SKM-1 treated with dmso at 0.1 percent for 144 hours (cell line): ENCODE data around the gene TAGAP.
A peak's percentile ranks its signal among the peaks of the same experiment; 100 is the strongest.
"Not testable (repeated sequence)": the region's sequence is repeated elsewhere in the genome, so short reads cannot be mapped to it uniquely, and the experiment has no call there.

ENCODE experiments used
- DNase-seq: peaks from one replicate; lab custom pipeline; 2025; ENCODE audit not compliant: unreplicated experiment; lab: John Stamatoyannopoulos, UW

The TAGAP gene

DNA sequence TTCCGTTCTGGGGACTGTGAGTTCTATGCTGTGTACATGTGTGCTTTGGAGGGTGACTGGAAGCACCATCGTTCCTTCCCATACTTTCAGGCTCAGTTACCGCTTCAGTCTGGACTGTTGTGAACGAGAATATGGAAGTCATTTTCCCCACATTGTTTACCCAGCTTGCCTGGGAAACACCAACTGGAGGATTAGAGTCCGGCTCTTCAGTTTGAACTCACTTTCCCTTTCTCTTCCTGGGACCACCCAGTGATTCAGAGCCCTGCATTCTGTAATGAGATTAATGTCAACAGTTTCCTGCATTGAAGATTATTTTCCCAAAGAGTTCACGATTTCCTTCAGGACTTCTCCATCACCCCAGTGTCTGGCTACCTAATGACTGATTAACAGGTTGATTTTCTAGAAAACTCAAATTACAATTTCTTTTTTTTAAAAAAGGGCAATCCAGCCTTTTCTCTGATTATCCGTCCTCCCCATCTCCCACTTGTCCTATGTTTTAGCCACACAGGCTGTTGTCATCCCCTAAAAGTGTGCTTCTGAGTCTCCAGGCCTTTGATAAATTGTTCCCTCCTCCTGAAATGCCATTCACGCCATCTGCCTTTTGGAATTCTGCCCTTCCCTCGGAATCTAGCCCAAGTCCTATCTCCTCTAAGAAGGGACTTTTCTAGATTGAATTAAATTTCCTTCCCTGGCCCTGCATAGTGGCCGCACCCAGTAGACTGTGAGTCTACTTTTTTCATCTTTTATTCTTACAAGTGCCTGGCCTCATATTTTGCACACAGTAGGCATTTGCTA lies 3.3 kb upstream of the TAGAP start:
- no peak for DNase-seq

DNA sequence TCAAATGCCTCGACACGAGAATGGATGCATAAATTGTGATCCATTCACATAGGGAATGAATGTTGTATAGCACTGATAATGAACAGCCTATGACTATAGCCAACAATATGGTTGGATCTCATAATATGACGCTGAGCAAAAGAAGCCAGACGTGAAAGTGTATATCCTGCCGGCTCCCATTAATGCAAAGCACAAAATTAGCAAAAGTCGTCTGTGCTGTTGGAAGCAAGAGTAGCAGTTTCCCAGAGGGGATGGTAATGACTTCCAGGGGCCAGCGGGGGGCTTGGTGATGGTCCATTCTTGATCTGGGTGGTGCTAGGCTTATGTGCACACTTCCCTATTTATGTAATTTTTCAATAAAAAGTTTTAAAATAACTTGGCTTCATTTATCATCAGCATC lies 1.0 kb upstream of the TAGAP start:
- DNase-seq, result no peak

DNA sequence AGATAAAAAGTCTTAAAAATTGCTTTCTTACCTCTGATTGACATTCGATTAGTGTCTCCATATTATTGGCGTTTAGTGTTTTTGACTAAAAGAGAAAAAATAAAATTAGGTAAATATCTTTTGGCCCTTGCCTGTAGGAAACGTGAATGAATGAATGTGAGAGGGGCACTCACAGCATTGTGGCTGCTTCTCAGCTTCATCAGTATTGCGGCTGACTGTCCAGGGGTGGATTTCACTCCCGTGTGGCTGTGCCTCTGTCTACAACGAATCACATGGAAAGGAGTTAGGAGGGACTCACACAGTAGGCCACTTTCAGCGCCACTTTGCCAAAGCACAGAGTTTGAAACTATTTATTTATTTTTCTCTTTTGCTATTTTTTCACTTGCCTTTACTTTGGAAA lies 844 bp downstream of the TAGAP start:
- DNase-seq, result no peak

DNA sequence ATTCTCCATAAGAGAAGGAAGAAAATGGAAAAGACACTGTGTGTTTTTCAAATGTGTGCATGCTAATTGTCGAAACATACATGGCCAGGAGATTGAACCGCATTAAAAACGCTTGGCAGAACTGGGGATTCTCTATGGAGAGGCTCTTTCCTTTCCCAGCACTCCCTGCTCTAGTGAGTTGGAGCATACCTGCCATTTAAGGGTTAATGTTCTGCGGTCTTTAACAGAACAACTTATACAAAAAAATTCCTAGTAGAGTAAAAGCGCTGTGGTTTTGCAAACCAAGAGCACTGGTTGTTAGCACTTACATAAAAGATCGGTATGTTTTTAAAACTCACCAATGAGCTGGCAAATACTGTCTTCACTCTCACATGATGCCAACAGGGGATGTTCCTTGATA lies 1.5 kb downstream of the TAGAP start:
- DNase-seq, result no peak

DNA sequence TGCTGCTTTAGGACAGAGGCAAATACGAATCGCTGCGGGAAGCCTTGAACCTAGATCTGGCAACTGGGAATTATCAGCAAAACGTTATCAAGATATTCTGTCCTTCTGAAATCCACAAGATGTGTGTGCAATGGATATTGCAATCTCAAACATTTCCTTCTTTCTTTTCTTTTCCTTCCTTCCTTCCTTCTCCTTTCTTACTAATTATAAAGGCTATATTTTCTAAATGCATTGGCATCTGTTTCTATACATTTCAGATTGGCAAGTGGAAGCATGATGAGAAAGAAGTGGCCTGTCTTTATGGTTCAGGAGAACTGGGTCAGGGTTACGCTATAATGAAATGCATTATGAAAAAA lies 2.0 kb downstream of the TAGAP start:
- DNase-seq, result no peak

DNA sequence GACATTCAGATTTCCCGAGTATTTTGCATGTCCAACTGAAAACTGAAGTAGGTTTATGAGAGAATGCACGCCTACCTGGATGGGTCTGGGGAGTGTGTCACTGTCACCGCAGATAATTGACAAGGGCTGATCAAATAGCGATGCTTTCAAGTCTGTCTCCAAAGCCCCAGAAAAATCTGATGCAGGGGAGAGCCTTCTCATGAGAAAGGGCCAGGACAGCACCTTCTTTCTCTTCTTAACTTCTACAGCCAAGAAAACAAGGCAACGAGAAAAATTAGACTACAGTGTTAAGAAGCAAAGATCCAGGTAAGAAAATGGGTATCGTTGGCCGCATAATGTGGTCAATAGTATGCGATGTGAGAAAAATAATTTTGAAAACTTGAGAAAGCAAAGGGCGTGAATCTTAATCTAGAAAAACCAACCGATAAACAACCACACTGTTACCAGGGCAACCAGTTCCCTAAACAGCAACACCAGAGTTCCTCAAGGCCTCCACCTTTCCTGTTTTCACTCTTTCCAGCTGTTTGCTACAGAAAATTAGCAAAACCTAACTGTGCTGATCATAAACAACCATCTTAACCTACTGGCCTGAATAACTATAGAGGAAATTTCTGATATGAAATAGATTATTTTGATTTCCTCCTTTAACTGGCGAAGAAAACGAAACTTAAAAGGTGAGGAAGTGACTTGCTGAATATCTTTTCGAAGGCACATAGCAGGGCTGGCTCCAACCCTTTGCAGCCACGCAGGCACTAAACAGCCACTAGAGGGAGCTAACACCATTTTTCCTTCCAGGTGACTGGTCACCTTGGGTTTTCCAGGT lies 2.6 kb downstream of the TAGAP start:
- DNase-seq, result peak; percentile 84

DNA sequence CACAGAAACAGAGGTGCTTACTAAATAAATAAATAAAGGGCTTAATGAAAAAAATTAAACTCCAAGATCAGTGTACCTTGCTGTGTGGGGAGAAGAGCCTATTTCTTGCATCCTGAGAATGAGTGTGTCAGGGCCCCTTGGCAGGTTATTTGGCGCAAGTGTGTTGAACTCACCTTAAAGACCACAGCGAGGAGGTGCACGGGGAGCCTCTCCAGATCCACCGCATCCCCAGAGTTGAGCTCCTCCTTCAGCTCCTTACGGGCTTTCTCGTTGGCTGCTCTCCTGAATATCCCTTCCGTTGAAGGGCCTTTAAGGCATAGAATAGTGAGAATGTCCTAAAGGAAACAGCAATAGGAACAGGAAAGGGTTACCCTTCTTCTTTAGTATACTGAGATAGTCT lies 3.6 kb downstream of the TAGAP start:
- DNase-seq, result no peak

DNA sequence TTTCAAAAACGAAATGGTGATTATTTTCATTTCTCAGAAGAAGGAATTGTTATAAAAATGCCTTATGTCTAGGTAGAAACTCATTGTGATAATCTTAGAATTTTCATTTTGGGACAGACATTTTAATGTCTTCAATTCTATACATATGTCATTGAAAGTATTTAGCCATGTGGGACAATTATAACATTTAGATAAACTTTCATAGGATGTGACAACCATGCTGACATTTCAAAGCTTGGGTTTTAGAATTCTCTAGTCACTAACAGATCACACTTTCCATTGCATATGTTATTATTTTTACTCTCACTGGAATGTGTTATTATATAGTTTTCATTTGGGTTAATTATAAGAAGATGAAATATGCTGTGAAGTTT lies 4.9 kb downstream of the TAGAP start:
- no peak for DNase-seq

DNA sequence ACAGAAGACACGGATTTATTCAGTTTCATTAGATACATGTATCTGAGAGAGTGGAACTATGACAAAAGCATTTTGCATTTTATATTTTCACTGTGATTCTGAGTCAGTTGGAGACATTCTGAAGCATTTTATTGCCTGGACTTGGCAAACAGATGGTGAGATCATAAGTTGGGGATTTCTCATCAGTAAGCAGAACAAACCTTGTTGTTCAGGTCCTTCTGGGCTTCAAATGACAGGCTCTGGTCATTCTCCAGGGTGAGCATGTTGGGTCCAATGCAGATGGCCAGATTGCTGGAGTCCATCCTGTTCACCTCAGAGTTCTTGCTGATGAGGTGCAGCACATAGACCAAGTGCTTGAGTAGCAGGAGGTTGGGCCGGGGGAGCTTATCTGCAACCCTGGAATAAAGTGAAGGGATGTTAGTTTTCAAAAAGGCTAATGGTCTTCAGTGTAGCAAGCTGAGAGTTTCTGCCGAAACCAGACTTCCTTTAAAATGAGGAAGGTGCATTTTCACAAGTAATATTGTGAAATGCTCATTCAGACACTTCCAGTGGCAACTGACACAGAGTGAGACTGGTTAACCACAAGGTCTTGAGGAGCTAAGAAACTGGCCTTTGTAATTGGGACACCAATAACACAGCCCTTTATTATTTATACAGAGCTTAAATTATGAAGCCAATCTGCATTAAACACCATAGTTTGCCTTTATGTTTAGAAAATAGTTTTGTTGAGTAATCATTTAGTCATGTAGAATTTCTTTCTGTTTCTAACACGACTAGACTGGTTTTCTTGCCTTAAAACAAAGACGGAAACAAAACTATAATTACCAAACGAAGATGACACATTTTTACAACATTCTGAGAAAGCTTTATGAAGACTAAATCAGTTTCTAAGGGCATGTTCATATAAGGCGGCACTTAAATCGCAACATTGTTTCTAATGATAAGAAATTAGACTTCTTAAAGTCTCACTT lies 5.6 kb downstream of the TAGAP start:
- DNase-seq, result peak; percentile 98

DNA sequence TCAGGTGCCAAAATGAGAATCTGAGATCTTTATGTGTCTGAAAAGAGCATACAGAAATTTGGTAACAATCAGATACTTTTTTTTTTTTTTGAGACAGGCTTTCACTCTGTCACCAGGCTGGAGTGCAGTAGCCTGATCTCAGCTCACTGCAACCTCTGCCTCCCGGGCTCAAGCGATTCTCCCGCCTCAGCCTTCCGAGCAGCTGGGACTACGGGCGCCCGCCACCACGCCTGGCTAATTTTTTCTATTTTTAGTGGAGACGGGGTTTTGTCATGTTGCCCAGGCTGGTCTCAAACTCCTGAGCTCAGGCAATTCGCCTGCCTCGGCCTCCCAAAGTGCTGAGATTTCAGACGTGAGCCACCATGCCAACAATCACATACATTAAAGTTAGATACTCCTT lies 6.5 kb downstream of the TAGAP start:
- DNase-seq, result not testable (repeated sequence)

DNA sequence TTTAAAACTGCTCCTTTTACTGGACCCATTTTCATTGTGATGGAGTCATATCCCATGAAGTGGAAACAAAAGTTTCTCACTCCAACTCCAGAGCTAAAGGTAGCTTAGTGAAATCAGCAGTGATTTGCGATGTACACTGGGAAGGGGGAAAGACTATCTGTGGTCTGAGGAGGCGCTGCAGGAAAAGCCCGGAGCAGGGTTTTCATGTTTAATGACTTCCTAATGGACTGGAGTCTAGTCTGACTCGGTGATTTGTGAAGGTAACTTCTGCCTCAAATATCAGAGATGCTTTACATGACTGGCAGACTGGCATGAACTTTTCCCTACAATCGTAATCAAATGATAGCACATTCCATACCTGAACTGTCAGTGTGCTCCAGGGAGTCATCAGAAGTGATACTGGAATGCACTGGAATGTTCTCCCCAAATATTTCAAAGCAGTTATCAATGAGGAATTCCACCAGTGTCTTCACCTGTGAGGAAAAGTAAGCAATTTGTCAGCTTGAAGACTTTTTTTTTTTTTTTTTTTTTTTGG lies 7.0 kb downstream of the TAGAP start:
- DNase-seq, result no peak

DNA sequence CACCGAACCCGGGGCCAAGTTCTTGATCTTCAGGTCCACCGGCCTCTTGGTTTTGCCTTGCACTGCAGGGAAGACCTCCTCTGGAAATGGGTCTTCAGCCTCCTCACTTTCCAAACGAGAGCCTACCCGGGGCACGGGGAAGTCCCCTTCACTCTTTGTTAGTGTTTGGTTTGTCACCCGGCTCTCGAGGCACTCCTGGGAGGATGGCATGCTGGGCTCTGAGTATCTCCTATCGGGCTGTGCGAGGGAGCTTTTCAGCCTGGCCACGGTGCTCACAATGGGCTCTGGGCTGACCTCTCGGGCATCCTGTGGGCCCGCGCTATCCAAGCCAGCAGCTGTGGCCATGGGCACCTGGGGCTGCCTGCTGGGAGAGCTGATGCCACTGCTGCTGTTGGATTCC lies 8.1 kb downstream of the TAGAP start:
- no peak for DNase-seq

DNA sequence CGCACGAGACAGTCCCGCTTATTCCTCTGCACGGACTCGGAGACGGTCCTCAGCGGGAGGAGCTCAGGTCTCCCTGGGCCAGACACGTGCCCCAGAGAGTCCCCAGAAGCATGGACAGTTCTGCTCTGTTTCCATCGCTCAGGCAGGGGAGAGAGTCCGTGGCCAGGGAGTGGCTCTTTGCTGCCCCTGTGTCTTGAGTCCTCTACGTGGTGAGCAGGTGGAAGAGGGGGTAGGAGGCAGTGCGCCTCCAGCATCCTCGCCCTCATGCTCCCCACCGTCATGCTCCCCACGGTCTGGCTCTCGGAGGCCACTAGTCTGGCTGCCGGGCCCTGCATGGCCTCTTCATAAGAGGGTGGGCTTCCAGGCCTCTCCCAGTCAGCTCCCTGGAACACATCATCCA lies 8.9 kb downstream of the TAGAP start:
- DNase-seq, result no peak

DNA sequence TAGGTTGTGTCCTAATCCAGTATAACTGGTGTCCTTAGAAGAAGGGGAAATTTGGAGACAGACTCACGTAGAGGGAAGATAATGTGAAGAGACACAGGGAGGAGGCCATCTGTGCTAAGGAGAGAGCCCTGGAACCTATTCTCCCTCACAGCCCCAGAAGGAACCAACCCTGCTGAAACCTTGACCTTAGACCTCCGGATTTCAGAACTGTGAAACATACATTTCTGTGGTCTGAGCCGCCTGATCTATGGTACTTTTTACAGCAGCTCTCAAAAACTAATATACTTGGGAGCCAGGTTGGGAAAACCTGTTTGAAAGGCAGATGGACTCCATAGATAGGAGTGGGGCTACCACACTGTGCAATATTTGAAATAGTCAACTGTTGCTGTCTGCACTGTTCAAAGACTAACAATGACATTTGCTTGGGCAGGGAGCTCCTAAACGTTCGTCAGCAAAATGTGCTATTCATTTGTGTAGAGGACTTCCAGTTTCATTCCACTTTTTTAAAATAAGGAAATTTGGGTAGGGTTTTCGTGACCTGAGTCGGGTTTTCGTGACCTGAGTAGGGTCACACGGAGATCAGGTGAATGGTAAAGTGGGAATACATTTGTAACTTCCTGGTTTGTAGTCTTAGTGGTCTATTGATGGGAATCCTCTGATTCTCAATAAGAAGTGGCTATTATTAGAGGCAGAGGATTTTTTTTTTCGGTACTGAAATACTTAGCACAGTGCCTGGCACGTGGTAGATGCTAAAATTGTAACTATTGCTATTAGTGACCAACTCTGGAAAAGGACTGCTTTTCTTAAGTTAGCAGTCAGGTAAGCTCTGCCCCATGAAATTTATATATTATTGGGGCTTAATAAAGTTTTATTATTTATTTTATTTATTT lies 11.4 kb downstream of the TAGAP start:
- DNase-seq, result no peak

DNA sequence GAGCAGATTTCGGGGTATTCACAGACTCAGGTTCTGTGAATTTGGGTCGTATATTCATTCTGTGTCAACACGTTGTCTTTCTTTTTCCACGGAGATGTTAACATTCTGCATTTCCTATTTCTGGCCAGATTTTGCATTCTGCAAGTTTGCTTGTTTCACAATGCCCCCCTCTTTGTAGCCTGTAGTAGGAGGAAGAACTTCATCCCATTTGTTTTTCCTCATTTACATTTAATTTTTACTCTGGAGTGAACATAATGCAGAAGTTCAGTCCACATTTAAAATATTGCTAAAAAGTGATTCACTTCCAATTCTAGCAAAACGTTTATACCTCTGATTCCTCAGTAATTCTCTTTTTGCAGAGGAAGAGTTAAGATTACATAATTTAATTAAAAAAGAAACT lies 12.9 kb downstream of the TAGAP start:
- no peak for DNase-seq

DNA sequence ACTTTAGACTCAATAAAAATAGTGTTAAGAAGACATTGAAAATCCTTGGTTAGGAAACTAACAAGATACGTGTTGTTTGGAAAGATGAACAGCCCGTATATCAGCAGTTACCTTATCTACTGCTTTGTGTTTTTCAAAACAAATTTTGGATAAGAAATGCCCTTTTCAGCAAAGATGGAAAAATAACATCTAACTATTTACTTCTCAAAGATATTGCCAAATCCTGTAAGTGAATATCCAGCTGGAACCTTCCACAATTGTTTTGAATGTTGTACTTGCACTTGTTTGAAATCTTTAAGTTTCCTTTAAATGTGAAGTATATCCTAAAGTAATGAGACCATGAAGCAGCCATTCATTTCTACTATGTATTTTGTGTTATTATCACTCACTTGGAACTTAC lies 14.6 kb downstream of the TAGAP start:
- DNase-seq, result no peak

DNA sequence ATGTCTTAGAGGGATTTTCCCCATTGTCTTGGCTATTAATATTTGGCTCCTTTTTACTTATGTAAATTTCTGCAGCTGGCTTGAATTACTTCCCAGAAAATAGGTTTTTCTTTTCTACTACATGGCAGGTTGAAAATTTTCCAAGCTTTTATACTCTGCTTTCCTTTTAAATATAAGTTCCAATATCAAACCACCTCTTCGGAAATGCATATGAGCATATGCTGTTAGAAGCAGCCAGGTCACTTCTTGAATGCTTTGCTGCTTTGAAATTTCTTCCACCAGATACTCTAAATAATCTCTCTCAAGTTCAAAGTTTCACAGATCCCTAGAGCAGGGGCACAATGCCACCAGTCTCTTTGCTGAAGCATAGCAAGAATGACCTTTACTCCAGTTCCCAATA lies 19.6 kb downstream of the TAGAP start:
- DNase-seq, result not testable (repeated sequence)

DNA sequence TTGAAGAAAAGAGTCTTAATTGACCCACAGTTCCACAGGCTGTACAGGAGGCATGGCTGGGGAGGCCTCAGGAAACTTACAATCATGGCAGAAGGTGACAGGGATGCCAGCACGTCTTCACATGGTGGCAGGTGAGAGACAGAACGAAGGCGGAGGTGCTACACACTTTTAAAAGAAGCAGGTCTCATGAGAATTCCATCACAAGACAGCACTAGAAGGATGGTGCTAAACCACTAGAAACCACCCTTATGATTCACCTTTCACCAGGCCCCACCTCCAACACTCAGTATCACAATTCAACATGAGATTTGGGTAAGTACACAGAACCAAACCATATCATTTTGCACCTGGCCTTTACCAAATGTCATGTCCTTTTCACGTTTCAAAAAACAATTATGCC lies 20.9 kb downstream of the TAGAP start:
- no peak for DNase-seq

DNA sequence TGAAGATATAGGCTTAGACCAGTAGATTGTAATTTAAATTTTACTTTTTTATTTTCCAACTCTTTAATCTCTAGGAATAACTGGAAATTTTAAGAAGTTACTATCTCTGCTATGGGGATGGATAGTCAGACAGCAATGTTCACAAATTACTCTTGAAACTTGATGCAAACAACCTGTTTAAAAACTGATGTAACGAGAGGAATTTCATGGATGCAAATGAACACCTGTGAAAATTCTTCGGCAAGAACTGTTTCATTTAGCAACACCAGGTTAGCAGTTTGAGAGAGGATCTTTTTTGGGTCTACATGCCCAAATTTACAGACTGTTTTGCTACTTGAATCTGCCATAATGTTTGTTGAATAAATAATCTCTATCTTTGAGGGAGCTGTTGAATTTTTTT lies 24.8 kb downstream of the TAGAP start:
- no peak for DNase-seq
